Body of pancreas (tissue), 4 donors: ENCODE results near the gene PAM. TPM values are rescaled to one million over a fixed set of nuclear protein-coding genes. Genes with fewer than 3 reads are reported as not detected.

Experiments used
- ATAC-seq: fragments of 150-250 bp; one replicate; pipeline ENCODE4 v1.9.1; 2016
- DNase-seq, 4 donors: peaks; one replicate each; pipeline ENCODE4 v3.0.0-alpha.2; 2019
- H3K27ac ChIP-seq, 4 donors: fragments of 200-600 bp; sonication (generic); 1 replicate in 3 of 4; 2 replicates in 1 of 4; pipeline versions ENCODE4 v1.5.1 to v1.6.1; 2016 to 2019; ENCODE audit warnings: mild to moderate bottlenecking in 1 of 4, mixed read lengths in 1 of 4, moderate library complexity in 1 of 4
- H3K27me3 ChIP-seq, 2 donors: fragments of 200-600 bp; sonication (generic); one replicate each; pipeline ENCODE4 v1.6.0; 2016; ENCODE audit warnings: mild to moderate bottlenecking in 1 of 2
- H3K36me3 ChIP-seq, 2 donors: fragments of 200-600 bp; sonication (generic); replicated peaks in 1 of 2; 2 replicates each; pipeline ENCODE4 v1.5.1; 2016; ENCODE audit warnings: low read depth in 2 of 2; ENCODE audit not compliant: insufficient read depth in 1 of 2
- H3K4me1 ChIP-seq: fragments of 200-600 bp; sonication (generic); one replicate; pipeline ENCODE4 v1.6.0; 2016
- H3K4me3 ChIP-seq, 2 donors: fragments of 200-600 bp; sonication (generic); 1 replicate in 1 of 2; 2 replicates in 1 of 2; pipeline ENCODE4 v1.5.1; 2016 to 2019
- H3K9me3 ChIP-seq, 3 donors: fragments of 200-600 bp; sonication (generic); 1 replicate in 2 of 3; 2 replicates in 1 of 3; pipeline ENCODE4 v1.5.1; 2016
- CTCF ChIP-seq, 7 experiments: fragments of 450-650 bp in 4 of 7; fragments of 200-600 bp in 3 of 7; sonication (generic) in 3 of 7; IDR thresholded peaks; one replicate each; pipeline ENCODE4 v1.5.1; 2016 to 2019; ENCODE audit warnings: antibody characterized with exemption in 7 of 7
- POLR2A ChIP-seq, 3 donors: fragments of 450-650 bp; IDR thresholded peaks; one replicate each; pipeline ENCODE4 v1.6.1; 2016; ENCODE audit warnings: antibody characterized with exemption in 3 of 3, mild to moderate bottlenecking in 2 of 3
- WGBS, 2 donors: methylation state at CpG; one replicate each; pipeline ENCODE4 v1.1.5; 2017; 5-methylcytosine and 5-hydroxymethylcytosine counted together
- intact Hi-C: fragments of 100-400 bp; cut with DNase I; formaldehyde crosslinking; loops from one replicate; pipeline ENCODE4 v1.15.1; 2023
- total RNA-seq, 2 donors: library from RNA; depleted of rRNA; stranded (reverse); fragments of >200 nt; gene quantifications; one replicate each; pipeline ENCODE4 v1.1.0, GENCODE V29; 2016

The PAM gene
- total RNA-seq, 2 donors from 2014 or later, result 75.2 to 111 TPM

GRCh38 chr5:102833146-102833545 is 78.0 kb downstream of the PAM start:
- ATAC-seq, result no peak
- intact Hi-C loops, result no loop called here

GRCh38 chr5:102834438-102834964 is 79.4 kb downstream of the PAM start:
- Histone ChIP-seq H3K4me3 (no peak overlapping the region), H3K27me3 (no peaks in the 10 kb centered on the region), H3K4me1 (no peaks in the 10 kb centered on the region), H3K9me3 (no peaks in the 10 kb centered on the region), H3K27ac (no peak overlapping the region), H3K36me3 (no peaks in the 10 kb centered on the region)
- intact Hi-C loops, result no loop called here
- WGBS, 2 donors, result 89 to 93% methylated on average over 1 of the region's 1 CpG
- ATAC-seq (no peak), DNase-seq (no peak)
- TF ChIP-seq POLR2A (IDR thresholded peaks at IDR 0.05), result no peak
- TF ChIP-seq CTCF (IDR thresholded peaks at IDR 0.05), result no peak

More at GRCh38 chr5:102833146-102833545, 78.0 kb downstream of the PAM start:
- no peaks in the 10 kb centered on the region for H3K27me3 ChIP-seq
- no peak overlapping the region for H3K27ac ChIP-seq
- H3K4me1 ChIP-seq, result no peaks in the 10 kb centered on the region
- DNase-seq, result no peak
- no peaks in the 10 kb centered on the region for H3K36me3 ChIP-seq
- 35 to 38% methylated on average over 1 of the region's 1 CpG for WGBS, 2 donors
- TF ChIP-seq CTCF (IDR thresholded peaks at IDR 0.05), result no peak
- no peak for TF ChIP-seq POLR2A (IDR thresholded peaks at IDR 0.05)
- no peaks in the 10 kb centered on the region for H3K9me3 ChIP-seq
- H3K4me3 ChIP-seq, result no peak overlapping the region

GRCh38 chr5:102835717-102836116 is 80.6 kb downstream of the PAM start:
- Histone ChIP-seq H3K4me1 (no peaks in the 10 kb centered on the region), H3K9me3 (no peaks in the 10 kb centered on the region), H3K27ac (no peak overlapping the region), H3K36me3 (no peaks in the 10 kb centered on the region), H3K27me3 (no peaks in the 10 kb centered on the region), H3K4me3 (no peak overlapping the region)
- no peak for TF ChIP-seq POLR2A (IDR thresholded peaks at IDR 0.05)
- DNase-seq (no peak), ATAC-seq (no peak)
- intact Hi-C loops, result no loop called here
- 69 to 91% methylated on average over 2 of the region's 2 CpGs for WGBS, 2 donors

GRCh38 chr5:102841021-102841420 is 85.9 kb downstream of the PAM start:
- Histone ChIP-seq H3K36me3 (no peaks in the 10 kb centered on the region), H3K27me3 (no peaks in the 10 kb centered on the region), H3K27ac (no peak overlapping the region), H3K4me1 (no peaks in the 10 kb centered on the region), H3K9me3 (no peaks in the 10 kb centered on the region), H3K4me3 (no peak overlapping the region)
- TF ChIP-seq CTCF (IDR thresholded peaks at IDR 0.05) (no peak), POLR2A (IDR thresholded peaks at IDR 0.05) (no peak)
- intact Hi-C loops, result no loop called here
- ATAC-seq (no peak), DNase-seq (no peak)

GRCh38 chr5:102843997-102844396 is 88.9 kb downstream of the PAM start:
- intact Hi-C loops, result no loop called here
- DNase-seq (no peak), ATAC-seq (no peak)
- H3K9me3 ChIP-seq, result no peaks in the 10 kb centered on the region
- WGBS, 2 donors, result 94 to 100% methylated on average over 1 of the region's 1 CpG
- H3K27ac ChIP-seq, result no peak overlapping the region
- no peaks in the 10 kb centered on the region for H3K27me3 ChIP-seq
- no peak for TF ChIP-seq CTCF (IDR thresholded peaks at IDR 0.05)
- no peak for TF ChIP-seq POLR2A (IDR thresholded peaks at IDR 0.05)
- no peaks in the 10 kb centered on the region for H3K4me1 ChIP-seq
- H3K36me3 ChIP-seq, result no peaks in the 10 kb centered on the region
- H3K4me3 ChIP-seq, result no peak overlapping the region
